Limb (tissue), 2 donors: ENCODE measurements around the gene LRSAM1.

Source experiments
- DNase-seq, 2 donors: peaks; one replicate each; pipeline ENCODE4 v3.0.0-alpha.2; 2016; ENCODE audit errors: extremely low spot score in 2 of 2

The LRSAM1 gene

DNA sequence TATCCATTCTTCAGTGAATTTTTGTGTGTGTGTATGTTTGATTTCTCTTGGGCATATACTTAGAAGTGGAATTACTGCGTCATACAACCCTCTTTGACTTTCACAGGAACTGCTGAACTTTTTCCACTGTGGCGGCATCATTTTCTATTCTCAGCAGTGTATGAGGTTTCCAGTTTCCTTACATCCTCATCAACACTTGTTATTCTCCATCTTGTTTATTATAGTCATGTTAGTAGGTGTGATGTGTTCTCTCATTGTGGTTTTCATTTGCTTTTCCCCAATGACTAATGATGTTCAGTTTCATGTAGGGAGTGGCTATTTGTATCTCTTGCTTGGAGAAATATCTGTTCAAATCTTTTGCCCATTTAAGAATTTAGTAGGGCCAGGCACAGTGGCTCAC lies 24.6 kb upstream of the LRSAM1 start:
- no peak for DNase-seq

DNA sequence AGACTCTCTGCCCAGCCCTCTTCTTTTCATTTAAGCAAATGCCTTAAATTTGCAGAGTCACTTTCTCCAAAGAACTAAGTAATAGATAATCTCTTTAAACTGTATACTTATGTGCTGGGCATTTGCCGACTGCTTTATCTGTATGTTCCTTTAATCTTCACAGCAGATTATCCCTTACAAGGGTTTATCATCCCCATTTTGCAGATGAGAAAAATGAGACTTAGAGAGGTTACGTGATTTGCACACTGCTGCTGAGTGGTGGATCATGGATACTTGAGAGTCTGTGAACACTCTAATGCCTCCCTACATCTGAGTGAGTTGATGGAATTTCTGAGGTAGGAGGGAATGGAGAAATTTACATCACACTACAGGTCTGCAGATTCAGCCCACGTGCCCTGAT lies 23.0 kb upstream of the LRSAM1 start:
- no peak for DNase-seq

DNA sequence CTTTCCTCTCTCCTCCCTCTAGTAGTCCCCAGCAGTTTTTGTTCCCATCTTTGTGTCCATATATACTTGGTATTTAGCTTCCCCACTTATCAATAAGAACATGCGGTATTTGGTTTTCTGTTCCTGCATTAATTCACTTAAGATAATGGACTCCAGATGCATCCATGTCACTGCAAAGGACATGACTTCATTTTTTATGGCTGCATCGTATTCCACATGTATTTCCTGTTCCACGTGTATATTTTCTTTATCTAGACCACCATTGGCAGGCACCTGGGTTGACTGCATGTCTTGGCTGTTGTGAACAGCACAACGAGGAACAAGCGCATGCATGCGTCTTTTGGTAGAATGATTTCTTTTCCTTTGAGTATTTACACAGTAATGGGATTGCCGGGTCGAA lies 20.9 kb upstream of the LRSAM1 start:
- DNase-seq, result no peak

DNA sequence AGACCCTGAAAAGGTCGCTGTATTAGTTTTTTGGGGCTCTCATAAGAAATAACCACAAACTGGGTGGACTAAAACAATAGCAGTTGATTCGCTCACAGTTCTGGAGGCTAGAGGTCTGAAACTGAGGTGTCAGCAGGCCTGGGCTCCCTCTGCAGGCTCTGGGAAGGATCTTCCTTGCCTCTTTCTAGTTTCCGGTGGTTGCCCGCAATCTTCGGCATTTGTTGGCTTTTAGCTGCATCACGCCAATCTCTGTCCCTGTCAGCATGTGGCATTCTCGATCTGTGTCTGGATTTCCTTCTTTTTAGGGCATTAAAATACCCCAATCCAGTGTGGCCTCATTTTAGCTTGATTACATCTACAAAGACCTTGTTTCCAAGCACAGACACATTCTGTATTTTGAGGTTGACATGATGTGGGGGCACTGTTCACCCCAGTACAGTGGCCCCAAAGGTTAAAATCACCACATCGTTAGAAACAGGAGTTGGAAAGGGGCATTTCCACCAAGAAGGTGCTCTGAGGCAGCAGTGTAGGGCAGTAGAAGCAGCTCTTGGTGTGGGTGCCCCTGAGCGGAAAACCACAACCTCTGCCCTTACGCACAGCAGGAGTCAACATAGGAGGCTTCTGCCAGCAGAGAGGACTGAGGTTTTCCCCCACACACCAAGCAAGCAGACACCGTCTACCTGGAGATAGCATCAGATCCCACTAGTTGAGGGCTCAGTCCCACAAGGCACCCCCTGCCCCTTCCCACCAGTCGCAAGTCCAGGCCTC lies 13.6 kb upstream of the LRSAM1 start:
- no peak for DNase-seq

DNA sequence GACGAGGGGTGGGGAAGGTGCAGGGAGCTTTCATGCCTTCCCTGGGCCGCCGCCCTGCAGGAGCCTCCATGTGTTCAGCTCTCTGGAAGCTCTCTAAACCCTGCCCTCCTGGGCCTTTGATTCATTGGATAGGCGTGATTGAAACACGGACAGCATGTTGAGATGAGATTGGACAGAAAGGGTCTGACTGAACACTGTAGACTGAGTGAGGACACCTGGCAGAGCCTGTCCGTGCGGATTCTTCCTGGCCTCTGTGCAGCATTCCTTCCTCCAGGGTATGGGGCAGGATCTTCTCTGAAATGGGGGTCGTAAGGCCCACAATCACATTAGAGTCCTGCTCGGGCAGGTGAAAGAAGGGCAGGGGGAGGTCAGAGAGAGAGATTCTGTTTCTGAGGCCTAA lies 12.9 kb upstream of the LRSAM1 start:
- no peak for DNase-seq

DNA sequence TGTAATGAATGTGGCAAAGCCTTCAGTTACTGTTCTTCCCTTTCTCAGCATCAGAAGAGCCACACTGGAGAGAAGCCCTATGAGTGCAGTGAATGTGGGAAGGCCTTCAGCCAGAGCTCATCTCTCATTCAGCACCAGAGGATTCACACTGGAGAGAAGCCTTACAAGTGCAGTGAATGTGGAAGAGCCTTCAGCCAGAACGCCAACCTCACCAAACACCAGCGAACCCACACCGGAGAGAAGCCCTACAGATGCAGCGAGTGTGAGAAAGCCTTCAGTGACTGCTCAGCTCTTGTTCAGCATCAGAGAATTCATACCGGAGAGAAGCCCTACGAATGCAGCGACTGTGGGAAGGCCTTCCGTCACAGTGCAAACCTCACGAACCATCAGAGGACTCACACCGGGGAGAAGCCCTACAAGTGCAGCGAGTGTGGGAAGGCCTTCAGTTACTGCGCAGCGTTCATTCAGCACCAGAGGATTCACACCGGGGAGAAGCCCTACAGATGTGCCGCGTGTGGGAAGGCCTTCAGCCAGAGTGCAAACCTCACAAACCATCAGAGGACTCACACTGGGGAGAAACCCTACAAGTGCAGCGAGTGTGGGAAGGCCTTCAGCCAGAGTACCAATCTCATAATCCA lies 6.9 kb upstream of the LRSAM1 start:
- no peak for DNase-seq

DNA sequence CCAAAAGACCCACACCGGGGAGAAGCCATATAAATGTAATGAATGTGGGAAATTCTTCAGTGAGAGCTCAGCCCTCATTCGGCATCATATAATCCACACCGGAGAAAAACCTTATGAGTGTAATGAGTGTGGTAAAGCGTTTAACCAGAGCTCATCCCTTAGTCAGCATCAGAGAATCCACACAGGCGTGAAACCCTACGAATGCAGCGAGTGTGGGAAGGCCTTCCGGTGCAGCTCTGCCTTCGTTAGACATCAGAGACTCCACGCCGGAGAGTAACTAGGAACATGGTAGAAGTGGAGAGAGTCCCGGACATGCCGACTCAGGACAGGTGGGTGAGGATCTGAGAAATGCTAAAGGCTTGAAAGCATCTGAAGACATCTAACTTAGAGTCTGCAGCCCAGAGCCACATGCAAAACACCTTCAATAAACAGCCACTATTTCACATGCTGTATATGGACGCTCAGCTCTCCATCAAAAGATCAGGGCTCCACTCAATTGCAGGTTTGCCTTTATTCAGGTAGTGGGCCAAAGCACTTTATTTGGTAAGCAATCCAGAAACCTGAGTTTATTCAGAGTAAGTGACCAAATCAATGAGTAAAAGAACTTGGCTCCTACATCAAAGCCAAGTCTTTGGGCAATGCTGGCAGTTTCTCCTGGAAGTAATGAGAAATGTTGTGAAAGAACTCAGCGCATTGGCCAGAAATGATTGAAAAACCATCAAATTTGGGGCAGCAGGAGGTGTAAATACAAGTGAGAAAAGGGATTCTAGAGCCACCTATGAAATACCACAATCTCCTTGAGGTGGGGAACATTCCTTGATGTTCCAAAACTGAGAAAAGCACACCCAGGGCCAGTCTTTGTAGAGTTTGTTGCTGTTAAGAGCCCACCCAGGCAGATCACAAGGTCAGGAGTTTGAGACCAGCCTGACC lies 6.1 kb upstream of the LRSAM1 start:
- DNase-seq, result no peak

DNA sequence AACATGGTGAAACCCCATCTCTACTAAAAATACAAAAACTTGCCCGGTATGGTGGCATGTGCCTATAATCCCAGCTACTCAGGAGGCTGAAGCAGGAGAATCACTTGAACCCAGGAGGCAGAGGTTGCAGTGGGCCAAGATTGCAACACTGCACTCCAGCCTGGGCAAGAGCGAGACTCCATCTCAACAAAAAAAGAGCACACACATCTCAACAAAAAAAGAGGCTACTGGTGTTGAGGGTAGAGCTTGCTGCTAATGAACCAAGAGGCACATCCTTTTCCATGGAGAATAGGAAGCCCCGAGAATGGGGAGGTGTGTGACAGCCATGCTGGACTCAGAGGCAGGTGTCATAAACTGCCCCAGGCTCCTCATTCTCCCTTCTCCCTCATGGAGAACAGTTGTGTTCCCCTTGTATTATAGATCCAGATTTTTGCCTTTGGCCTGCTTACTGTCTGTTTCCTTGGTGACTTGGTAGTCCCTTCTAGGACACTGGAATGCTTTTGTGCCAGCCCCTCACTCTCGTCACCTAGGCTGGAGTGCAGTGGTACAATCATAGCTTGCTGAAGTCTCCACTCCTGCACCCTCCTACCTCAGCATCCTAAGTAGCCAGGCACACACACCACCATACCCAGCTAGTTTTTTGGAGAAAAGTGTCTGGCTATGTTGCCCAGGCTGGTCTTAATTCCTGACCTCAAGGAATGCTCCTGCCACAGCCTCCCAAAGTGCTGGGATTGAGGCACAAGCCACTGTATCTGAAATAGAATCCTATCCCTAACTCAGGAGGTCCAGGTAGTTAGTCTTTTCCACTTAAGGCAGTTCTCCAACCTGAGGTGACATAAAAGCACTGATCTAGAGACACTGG lies 5.2 kb upstream of the LRSAM1 start:
- no peak for DNase-seq

DNA sequence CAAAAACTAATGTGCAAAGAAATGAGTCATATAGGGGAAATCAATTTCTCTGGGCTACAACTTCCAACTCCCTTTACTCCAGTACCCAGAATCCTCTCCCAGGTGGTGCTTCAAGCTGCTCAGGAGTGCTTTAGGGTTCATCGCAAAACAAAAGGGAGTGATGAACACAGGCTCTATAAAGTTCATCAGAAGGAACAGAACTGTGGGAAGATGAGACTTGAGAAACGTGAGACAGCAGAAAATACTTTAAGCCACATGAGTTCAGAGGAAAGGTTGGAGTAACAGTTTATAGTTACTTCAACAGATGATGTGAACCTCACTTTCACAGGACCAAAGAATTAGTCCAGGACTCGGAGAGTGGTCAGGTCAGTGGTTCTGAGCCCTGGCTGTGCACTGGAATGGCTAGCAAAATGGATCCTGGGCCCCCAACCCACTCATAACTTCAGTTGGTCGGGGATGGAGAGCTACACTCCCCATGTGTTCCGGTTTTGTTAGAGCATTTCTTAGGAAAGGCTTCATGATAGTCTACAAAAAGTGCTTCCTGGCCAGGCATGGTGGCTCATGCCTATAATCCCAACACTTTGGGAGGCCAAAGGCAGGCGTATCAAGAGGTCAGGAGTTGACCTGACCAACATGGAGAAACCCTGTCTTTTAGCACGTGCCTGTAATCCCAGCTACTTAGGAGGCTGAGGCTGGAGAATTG lies 4.4 kb upstream of the LRSAM1 start:
- no peak for DNase-seq

DNA sequence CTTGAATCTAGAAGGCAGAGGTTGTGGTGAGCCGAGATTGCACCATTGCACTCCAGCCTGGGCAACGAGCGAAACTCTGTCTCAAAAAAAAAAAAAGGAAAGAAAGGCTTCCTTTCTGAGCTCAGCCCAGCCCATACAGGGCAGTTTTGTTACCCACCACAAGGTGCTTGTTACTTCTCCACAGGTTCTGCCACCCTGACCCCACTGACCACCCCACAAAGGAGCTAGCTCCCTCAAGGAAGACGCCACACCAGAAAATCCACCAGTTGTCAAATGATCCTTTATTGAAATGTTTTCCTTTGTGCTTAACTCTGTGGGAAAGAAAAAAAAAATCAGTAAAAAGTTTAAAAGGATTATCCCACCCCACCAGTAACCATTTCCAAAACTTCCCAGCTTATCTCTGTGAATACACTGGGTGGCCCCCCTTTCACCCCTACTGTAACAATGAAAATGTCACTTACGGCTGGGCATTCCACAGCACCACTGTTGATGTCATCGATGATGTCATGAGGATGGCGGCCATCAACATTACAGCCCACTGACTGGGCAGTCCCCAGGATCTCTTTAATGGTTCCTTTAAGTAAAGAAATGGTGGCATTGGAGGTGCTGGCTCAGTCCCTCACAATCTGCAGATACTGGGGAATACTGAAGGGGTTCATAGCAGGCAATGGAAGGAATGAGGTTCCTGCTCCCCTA lies 3.7 kb upstream of the LRSAM1 start:
- DNase-seq, result no peak

DNA sequence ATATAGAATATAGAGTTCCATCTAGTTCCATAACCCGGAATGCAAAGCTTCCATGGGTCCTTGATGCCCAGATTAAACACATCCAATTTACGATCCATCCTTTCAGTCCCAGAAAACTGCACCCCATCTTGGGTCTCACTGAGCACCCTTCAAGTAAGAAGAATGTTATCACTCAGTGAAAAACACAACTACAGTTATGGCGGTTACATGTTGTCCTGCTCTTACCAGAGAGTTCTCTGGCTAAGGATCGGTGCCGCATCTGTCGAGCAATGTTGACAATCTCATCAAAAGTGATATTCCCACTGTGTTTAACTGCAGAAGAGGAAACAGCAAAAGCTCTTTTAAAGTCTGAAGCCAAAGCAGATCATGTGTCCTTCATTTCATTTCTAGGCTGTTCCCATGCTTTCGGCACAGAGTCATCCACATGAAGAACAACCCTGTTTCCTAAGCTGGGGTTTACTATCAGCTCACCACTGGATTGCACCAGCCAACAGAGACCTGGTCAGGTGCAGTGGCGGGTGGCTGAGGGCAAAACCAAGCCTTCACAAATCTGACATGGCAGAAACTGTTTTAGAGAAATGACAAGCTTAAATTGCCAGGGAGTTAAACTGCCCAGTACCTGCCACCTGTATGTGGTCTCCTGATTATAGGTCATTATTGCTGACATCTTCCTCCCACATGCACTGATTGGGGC lies 3.1 kb upstream of the LRSAM1 start:
- no peak for DNase-seq

DNA sequence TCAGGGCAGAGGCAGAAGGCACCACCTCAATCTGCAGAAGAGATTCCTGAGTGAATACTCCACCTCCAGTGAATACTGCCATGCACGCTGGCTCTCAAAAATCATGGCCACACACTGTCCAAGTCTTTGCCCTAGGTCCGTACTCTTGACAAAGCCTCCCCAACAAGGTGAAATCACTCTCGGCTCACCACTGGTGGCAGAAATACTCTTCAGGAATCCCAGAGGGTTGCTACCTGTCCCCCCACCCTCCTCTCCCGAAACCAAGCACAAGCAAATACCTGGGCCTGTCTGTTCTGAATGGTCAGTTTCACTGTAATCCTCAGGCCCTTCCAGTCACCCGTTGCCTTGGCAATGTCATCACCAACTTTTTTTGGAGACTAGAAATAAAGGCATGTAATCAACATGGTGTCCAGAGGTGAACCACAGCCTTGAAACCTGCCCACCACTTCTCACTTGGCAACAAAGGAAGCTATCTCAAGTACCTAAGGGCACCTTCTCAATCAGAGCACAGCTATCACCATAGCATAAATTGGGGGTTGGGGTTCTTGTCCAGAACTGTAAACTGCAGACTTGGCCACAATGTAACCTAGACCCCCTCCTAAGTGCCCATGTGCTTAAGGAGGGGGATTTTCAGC lies 1.9 kb upstream of the LRSAM1 start:
- no peak for DNase-seq

DNA sequence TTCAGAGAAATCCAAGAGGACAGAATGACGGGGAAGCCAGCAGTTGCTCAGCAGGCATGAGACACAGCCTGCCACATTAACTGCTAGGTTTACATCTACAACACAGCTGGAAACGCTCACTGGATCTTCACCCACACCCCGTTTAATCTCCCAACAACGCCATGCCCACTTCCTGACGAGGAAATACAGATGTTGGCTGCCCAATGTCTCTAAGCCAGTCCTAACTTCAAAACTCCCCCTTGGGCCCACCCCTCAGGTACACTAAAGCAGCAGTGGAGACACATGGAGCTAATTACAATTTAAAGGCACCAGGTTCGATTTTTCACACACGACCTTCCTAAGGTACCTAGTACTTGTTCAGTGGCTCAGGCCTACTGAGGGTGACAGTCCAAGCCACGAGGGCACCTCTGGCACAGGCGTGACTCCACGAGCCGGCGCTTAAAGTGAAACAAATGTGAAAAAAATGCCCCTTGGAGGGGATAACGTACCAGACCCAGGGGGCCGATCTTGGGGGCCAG lies 1.0 kb upstream of the LRSAM1 start:
- DNase-seq, result peak in 1 of 2 donors; percentile 10

DNA sequence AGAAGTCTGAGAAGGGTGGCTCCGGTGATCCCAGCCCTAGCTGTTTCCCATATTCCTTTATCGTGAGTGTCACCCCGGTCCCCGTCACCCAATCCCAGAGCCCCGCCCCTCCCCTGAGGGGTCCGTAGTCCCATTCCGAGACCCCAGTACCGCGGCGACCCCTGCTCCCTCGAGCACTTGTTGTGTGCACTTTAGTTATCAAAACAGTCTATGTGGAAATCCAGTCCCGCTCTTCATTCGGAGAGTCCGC lies 223 bp downstream of the LRSAM1 start:
- no peak for DNase-seq

DNA sequence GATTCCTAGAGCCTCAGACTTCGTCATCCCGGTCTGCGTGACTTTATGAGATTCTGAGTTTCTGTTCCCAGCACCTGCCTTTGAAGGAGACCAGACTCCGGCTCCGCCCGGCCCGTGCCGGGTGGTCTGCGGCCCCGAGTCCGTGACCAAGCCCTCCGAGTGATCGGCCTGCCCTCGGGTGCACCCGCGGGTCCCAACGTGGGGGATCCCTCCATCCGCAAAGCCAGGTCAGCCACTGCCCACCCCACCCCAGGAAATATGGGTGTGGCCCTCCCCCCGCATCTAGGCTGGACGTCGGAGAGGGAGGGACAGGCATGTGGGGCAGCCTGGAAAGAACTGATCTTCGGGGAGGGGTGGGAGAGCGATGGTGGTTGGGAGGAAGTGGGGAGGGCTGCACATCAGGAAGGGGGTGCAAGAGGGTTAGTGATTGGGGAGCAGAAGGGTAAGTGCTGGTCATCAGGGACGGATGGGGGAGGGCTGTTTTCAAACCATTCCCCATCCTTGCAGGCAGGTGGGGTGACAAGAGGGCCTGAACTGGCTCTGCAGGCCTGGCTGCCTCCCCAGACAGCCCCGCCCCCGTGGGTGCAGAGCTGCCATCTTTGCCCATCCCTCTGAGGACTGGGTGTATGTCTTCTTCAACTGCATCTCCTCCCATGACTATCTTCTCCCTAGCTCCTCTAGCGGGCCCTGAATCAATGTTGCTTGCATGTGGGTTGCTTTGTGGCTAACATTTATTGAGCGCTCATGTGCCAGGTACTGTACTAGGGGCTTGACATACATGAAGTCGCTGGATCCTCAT lies 747 bp downstream of the LRSAM1 start:
- peak; percentile 24 to 54 for DNase-seq

DNA sequence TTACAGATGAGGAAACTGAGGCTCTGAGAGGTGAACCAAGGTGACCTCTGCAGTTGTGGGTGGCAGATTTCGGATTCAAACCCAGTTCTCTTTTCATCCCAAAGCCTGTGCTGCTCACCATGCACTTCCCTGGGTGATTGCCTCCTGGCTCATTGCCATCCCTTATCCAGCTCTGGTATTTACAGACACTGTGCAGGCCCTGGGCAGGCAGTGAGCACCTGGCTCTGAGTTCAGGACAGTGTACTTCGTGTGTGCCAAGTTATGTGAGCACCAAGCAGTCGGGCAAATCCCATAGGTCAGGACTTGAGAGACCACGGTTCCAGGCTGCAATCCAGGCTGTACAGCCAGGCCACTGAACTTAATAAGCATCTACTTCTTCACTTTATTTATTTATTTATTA lies 1.4 kb downstream of the LRSAM1 start:
- no peak for DNase-seq

DNA sequence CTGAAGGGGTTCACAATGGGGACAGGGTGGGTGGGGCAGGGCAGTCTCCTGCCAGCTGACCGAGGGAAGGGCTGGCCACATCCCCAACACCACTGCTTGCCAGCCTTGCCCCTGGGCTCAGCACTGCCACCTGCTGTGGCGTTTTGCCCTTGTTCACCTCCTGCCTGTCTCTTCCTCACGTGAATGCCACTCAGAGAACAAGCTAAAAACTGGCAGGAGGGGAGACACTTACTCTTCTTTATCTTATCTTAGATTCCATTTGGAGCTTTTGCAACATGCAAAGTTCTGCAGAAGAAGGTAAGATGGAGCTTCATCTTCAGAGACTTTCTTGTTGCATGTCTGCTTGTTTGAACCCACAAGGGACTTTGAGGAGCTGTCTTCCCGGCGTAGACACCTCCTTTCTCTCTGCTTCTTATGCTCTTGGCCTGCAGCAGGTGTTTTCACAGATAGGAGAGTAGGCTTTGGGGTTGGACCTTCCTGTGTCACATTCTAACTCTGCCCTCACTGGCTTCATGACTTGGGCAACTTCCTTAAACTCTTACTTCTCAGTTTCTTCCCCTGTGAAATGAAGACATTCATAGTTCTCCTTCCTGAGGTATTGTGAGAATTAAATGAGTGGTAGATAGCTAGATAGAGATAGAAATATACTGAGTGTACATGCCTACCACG lies 4.1 kb downstream of the LRSAM1 start:
- DNase-seq, result no peak
